Astrocyte (in vitro differentiated cells and primary cell): ENCODE results near the gene CRBN.

ENCODE experiments used
- CTCF ChIP-seq: IDR thresholded peaks from 2 replicates; pipeline ENCODE4 v1.5.1; 2011; ENCODE audit warnings: low read depth, mild to moderate bottlenecking, inconsistent platforms, low read length, moderate library complexity; ENCODE audit not compliant: insufficient read depth
- EZH2 ChIP-seq: IDR thresholded peaks from 2 replicates; pipeline ENCODE4 v1.6.1; 2012; ENCODE audit warnings: mild to moderate bottlenecking, low read length, inconsistent platforms; ENCODE audit not compliant: insufficient read depth

DNA sequence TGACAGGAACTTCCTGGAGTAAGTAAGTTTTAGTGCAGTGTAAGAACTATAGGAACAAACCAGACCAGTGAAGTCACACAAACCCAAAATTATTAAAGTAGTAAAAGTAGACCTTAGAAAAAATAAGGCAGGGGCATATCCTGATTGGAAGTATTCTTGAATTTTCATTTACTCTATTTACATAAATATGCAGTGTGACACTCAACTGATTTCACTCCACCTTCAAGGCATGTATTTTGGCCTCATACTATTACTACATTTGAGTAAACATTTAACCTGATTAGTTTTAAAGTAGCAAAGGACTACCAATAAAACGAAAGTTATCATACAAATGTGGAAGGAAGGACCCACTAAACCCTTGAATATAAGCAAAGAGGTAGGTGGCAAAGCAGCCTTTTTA is 29.9 kb downstream of the CRBN start:
- TF ChIP-seq CTCF, result no peak
- TF ChIP-seq EZH2, result no peak
